Large intestine (tissue), 3 donors: Measurements from ENCODE around the gene UTP25. TPM values are rescaled to one million over a fixed set of nuclear protein-coding genes. Genes with fewer than 3 reads are reported as not detected.

Source experiments
- DNase-seq, 2 donors: peaks; one replicate each; pipeline versions ENCODE4 v3.0.0 to v3.0.0-alpha.2; 2013
- H3K27ac ChIP-seq: one replicate; pipeline ENCODE4 v1.5.1; 2013; ENCODE audit warnings: low read length
- H3K27me3 ChIP-seq: 2 replicates; pipeline ENCODE4 v1.6.1; 2013; ENCODE audit warnings: low read length; ENCODE audit not compliant: control insufficient read depth, insufficient read depth
- H3K36me3 ChIP-seq: 2 replicates; pipeline ENCODE4 v1.6.1; 2013; ENCODE audit warnings: low read length; ENCODE audit not compliant: control insufficient read depth, insufficient read depth
- H3K4me1 ChIP-seq: one replicate; pipeline ENCODE4 v1.6.1; 2013; ENCODE audit warnings: low read length; ENCODE audit not compliant: control insufficient read depth, insufficient read depth
- H3K4me3 ChIP-seq: one replicate; pipeline ENCODE4 v1.5.1; 2013; ENCODE audit warnings: low read length
- H3K9me3 ChIP-seq: one replicate; pipeline ENCODE4 v1.6.1; 2013; ENCODE audit warnings: mild to moderate bottlenecking, low read depth, low read length, moderate library complexity; ENCODE audit not compliant: control insufficient read depth
- WGBS: methylation state at CpG from one replicate; pipeline ENCODE4 v1.1.5; 2013; ENCODE audit warnings: low lambda C conversion rate; ENCODE audit not compliant: insufficient coverage; 5-methylcytosine and 5-hydroxymethylcytosine counted together
- polyA plus RNA-seq: library from polyadenylated mRNA; unstranded; fragments of 120-200 nt; gene quantifications from one replicate; pipeline ENCODE4 v1.2.1, GENCODE V29; 2013

UTP25 gene
- polyA plus RNA-seq, 1 donor, result 8.4 TPM

DNA sequence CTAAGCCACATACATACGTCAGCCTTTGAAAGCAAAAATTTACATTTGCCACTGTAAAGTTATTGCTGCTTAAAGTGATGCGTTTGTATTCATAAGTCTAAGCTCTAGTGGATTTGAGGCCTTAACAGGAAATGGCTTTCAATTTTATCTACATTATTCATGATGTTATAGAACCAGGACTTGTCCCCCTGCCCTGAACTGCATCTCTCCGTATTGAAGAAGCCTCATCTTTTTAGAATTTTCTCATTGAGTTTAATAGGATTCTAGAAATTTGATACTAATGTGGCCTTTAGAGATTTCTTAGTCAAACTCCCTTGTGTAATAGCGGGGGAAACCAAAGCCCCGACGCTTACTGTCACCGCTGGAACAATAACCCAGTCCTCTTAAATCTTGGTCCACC is 9.9 kb downstream of the UTP25 start:
- WGBS, result no CpG with 5 or more reads among the region's 7 CpGs
- H3K36me3 ChIP-seq, result peaks cover 83% of the 10 kb centered on the region
- peaks cover 10% of the 10 kb centered on the region for H3K4me1 ChIP-seq

DNA sequence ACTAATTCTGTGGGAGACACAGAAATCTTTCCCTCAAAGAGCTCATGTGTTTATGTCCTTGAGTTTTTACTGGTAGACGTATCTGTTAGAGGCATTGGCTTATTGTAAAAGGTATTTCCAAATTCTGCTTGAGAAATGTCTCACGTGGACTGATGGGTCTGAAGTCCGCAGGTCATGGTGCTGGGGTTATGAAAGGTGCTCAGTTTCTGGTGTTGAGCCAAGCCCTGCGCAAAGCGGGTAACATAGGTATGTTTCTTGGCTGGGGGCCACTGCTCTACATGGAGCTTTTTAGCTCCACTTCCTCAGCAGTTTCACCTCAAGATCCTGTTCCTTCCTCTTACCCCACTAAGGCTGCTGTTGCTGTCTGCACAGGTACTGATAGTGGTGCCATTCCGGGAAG is 10.8 kb downstream of the UTP25 start:
- no peaks in the 10 kb centered on the region for H3K9me3 ChIP-seq
- H3K36me3 ChIP-seq, result peaks cover 84% of the 10 kb centered on the region
- peak overlapping the region; percentile 68 for H3K27ac ChIP-seq
- no peaks in the 10 kb centered on the region for H3K27me3 ChIP-seq
- WGBS, result no CpG with 5 or more reads among the region's 6 CpGs
- H3K4me1 ChIP-seq, result peaks cover 10% of the 10 kb centered on the region
- no peak overlapping the region for H3K4me3 ChIP-seq
- DNase-seq, result peak; percentile 71 to 80

More for the DNA sequence above, 9.9 kb downstream of the UTP25 start:
- Histone ChIP-seq H3K9me3 (no peaks in the 10 kb centered on the region), H3K27ac (peak overlapping the region; percentile 68), H3K27me3 (no peaks in the 10 kb centered on the region), H3K4me3 (no peak overlapping the region)
- no peak for DNase-seq

DNA sequence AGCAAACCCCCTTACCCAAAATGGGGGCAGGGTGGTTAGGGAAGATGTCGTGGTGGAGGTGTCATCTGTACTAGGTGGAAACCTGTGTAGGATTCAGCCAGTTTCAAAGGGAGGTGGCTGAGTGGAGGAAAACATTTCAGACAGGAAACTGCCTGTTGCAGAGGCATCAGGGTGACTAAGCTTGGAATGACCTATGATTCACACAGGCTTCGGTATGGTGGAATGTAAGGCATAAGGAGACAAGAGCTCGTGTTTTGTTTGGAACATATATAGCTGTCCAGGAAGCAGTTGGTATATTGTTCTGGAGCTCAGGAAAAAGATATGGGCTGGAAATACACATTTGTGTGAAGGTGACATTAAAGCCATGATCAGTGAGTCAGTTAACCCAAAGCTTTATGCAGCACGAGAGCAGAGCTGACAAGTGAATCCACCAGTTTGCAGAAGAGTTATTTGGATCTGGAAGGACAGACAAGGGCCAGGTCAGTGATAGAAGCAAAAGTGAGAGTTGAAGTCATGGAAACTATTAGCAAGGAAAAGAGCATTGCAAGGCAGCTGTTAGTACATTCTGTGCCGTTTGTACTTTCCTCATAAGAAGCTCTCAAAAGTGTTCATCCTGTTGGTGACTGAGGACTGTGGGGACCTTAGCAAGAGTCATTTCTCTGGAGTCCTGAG is 12.2 kb downstream of the UTP25 start:
- peaks cover 10% of the 10 kb centered on the region for H3K4me1 ChIP-seq
- H3K27ac ChIP-seq, result peak overlapping the region; percentile 68
- H3K27me3 ChIP-seq, result no peaks in the 10 kb centered on the region
- peak; percentile 40 to 68 for DNase-seq
- no peak overlapping the region for H3K4me3 ChIP-seq
- peaks cover 84% of the 10 kb centered on the region for H3K36me3 ChIP-seq
- no peaks in the 10 kb centered on the region for H3K9me3 ChIP-seq
- 83% methylated on average over 1 of the region's 5 CpGs for WGBS

DNA sequence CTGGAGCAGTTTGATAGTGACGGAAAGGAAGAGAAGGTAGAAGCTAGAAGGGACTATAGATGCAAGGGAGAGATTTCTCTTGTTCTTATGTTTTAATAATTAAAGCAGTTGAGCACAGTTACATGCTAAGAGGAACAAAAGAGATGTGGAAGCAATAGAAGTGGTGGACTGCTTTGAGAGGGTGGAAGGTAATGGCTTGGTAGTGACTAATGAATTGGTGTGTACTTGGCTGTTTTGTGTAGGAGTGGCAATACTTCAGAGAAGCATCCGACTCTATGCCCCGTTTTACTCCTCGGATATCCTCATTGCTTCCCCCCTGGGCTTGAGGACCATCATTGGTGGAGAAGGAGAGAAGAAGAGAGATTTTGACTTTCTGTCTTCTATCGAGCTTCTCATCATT is 12.8 kb downstream of the UTP25 start:
- Histone ChIP-seq H3K27ac (peak overlapping the region; percentile 68), H3K9me3 (no peaks in the 10 kb centered on the region), H3K4me1 (peaks cover 10% of the 10 kb centered on the region), H3K27me3 (no peaks in the 10 kb centered on the region), H3K36me3 (peaks cover 83% of the 10 kb centered on the region), H3K4me3 (no peak overlapping the region)
- no peak for DNase-seq
- 100% methylated on average over 1 of the region's 5 CpGs for WGBS

DNA sequence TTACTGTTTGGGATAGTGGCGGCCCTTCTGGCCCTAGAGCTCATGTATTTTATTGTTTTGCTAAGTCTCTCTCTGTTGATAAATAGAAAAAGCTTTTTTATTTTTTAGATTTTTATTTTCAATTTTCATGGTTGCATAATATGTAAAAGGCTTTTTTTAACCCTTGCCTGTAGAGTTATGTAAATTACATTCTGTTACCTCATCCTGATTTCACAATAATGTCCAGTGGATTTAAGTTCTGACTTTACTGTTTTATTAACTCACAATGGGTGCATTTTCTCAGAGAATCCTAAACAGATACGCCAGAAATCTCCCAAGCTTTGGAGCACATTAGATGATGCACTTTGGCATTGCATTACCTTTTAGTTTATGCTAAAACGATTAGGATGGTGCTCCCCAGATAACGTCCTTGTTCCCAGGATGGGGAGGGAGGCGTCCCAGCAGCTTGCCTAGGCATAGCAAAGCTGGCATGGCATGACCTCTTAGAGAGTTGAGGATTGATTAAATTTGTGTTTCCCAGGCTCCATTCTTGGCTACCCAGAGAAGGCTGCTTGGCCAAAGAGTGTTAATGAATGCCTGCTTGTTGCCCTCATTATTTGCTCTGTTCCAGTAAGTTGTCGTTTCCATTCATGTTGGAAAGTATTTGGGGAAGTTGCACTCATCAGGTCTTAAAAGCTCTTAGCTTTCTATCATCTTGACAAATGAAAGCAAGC is 17.1 kb downstream of the UTP25 start:
- Histone ChIP-seq H3K9me3 (no peaks in the 10 kb centered on the region), H3K27ac (no peak overlapping the region), H3K4me1 (no peaks in the 10 kb centered on the region), H3K4me3 (no peak overlapping the region), H3K36me3 (peaks cover 78% of the 10 kb centered on the region), H3K27me3 (no peaks in the 10 kb centered on the region)
- no CpG with 5 or more reads among the region's 6 CpGs for WGBS
- DNase-seq, result no peak

DNA sequence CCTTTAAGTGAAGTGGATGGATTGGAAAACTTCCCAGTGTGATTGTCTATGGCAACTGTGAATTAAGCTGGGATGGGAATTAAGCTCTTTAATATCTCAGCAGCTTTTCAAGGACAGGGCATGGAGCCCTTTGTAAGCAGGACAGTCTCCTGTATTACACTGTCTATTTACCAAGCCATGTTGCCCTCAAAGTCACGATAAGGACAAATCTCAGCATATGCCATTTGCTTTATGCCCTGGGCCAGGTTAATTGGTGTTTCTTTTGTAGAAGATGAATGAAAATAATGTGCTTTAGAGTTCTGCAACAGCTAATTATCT is 17.6 kb downstream of the UTP25 start:
- no CpG with 5 or more reads among the region's 1 CpG for WGBS
- H3K27me3 ChIP-seq, result no peaks in the 10 kb centered on the region
- DNase-seq, result no peak
- H3K4me1 ChIP-seq, result no peaks in the 10 kb centered on the region
- peaks cover 74% of the 10 kb centered on the region for H3K36me3 ChIP-seq
- H3K9me3 ChIP-seq, result no peaks in the 10 kb centered on the region
- no peak overlapping the region for H3K27ac ChIP-seq
- no peak overlapping the region for H3K4me3 ChIP-seq

DNA sequence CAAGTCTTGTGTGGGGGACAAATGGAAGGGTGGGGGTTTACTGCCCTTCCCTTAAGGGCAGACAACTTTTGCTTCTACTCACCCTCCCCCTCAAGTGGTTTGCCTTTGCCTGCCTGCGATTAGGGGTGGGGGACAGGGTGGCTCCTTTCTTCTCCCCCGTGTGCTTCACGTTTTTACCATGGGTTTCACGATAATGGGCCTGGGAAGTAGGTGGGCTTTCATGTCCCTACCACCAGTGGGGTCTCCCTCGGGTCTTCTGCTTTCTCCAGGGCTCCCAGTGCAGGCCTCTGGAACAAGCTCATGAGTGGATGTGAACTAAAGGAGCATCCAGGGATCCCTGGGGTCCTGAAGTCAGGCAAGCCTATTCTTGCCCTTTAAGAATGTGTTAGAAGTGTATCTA is 21.6 kb downstream of the UTP25 start:
- Histone ChIP-seq H3K9me3 (no peaks in the 10 kb centered on the region), H3K27me3 (no peaks in the 10 kb centered on the region), H3K4me3 (no peak overlapping the region), H3K27ac (no peak overlapping the region), H3K4me1 (no peaks in the 10 kb centered on the region), H3K36me3 (peaks cover 65% of the 10 kb centered on the region)
- WGBS, result no CpG with 5 or more reads among the region's 5 CpGs
- DNase-seq, result no peak

DNA sequence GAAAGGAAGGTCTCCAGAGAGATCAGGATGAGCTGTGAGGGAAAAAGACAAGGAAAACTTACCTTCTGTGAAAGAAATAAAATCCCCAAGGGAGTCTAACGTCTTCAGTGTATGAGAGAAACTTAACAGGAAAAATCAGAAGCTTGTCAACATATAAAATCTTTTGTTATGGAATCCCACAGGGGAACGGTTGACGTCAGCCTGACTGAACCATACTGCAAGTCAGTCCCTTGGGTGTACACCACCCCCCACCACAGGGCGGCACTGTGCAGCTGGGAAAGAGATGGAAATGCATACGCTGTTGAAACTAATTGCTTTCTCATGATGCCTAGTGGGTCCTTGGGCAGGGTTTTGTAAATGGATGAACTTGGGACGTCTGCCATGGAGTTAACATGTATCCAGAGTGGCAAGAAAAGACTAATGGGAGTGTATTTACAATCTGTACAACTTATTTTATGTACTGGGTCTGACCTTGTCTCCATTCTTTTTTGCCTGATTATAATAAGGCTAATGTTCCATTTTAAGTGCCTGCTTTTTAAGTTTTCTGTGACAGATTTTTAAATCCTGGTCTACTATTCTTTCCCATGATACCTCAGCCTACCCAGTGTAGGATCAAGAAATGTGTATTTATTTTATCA is 22.7 kb downstream of the UTP25 start:
- Histone ChIP-seq H3K4me1 (no peaks in the 10 kb centered on the region), H3K27me3 (no peaks in the 10 kb centered on the region), H3K4me3 (no peak overlapping the region), H3K27ac (no peak overlapping the region), H3K9me3 (no peaks in the 10 kb centered on the region), H3K36me3 (peaks cover 59% of the 10 kb centered on the region)
- WGBS, result no CpG with 5 or more reads among the region's 6 CpGs
- DNase-seq, result peak in 1 of 2 donors; percentile 28

DNA sequence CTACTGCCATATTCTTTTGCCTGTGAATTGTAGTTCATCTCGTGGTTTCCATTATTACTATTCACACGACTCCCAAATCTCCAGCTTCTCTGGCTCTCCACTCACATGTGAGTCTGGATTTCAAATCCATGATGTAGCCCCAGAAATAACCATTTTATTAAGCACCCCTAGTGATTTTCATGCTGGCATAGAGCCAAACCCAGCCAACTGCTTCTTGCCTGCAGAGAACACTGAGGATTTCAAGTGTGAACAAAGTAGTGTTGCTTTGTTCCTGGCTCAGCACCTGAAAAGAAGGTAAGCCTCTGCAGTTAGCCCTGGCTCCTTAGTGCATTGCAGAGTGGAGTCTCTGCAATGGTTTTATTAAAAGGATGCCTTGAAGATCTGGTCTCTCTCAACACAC is 25.9 kb downstream of the UTP25 start:
- Histone ChIP-seq H3K27me3 (no peaks in the 10 kb centered on the region), H3K9me3 (no peaks in the 10 kb centered on the region), H3K27ac (no peak overlapping the region), H3K4me3 (no peak overlapping the region), H3K36me3 (peaks cover 42% of the 10 kb centered on the region), H3K4me1 (no peaks in the 10 kb centered on the region)
- DNase-seq, result no peak
- 93% methylated on average over 2 of the region's 2 CpGs for WGBS

DNA sequence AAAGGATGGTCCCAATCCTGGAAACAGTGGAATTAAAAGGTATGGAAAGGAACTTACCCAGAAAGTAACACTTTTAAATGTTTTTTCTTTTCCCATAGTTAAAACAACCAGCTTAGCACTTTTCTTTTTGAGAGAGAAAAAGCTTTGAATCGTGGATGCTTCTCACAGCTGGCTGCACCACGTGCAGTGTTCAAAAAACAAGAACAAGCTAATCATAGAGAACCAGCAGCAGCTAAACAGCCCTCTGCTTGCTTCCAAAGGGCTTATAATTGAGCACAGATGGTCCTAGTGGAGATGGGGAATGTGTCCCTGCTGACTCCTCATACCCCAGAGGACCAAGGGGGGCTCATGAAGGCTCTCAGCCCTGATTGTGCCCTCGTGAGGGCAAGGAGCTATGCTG is 26.4 kb downstream of the UTP25 start:
- no peaks in the 10 kb centered on the region for H3K9me3 ChIP-seq
- no peak overlapping the region for H3K27ac ChIP-seq
- no peaks in the 10 kb centered on the region for H3K27me3 ChIP-seq
- no peak for DNase-seq
- no peaks in the 10 kb centered on the region for H3K4me1 ChIP-seq
- peaks cover 37% of the 10 kb centered on the region for H3K36me3 ChIP-seq
- WGBS, result 100% methylated on average over 1 of the region's 3 CpGs
- no peak overlapping the region for H3K4me3 ChIP-seq
